HepG2 (cell line): ENCODE measurements around the gene MAGEB4. TPM values are rescaled to one million over a fixed set of nuclear protein-coding genes. Genes with fewer than 3 reads are reported as not detected.

Experiments used
- ATAC-seq: fragments of 200-7000 bp; cut with Tn5 transposase; 3 replicates; pipeline ENCODE4 v1.9.1; 2020; ENCODE audit warnings: mild to moderate bottlenecking, moderate library complexity
- BruUV-seq: library from RNA; stranded (reverse); fragments of 400-500 nt; replicated peaks from 2 replicates; lab custom pipeline; 2021; lab: Mats Ljungman, UMichigan
- CTCF ChIA-PET: fragments of 300-600 bp; formaldehyde crosslinking; extraction: SDS; loops from one replicate; lab custom pipeline; 2021; ENCODE audit warnings: low total read pairs, inconsistent platforms, low intra/inter-chr PET ratio; lab: Yijun Ruan, JAX
- POLR2A ChIA-PET: fragments of 350-600 bp; sonication (Branson Sonifier 250); formaldehyde crosslinking; loops from one replicate; lab custom pipeline; 2020; ENCODE audit warnings: antibody characterized with exemption, inconsistent platforms; lab: Yijun Ruan, JAX
- DNase-seq: peaks from one replicate; pipeline ENCODE4 v3.0.0-alpha.2; 2015; ENCODE audit warnings: low spot score
- FAIRE-seq: peaks from 3 replicates; lab custom pipeline; 2011; peaks lifted over from hg19 to GRCh38; lab: Jason Lieb, UNC
- H2AFZ ChIP-seq: one replicate; pipeline ENCODE4 v1.6.1; 2011; ENCODE audit warnings: low read length, inconsistent platforms
- H3K27ac ChIP-seq: fragments of 300-600 bp; 3 replicates; pipeline ENCODE4 v1.8.0; 2011; ENCODE audit warnings: mixed run types, mild to moderate bottlenecking, mixed read lengths, low read length, inconsistent platforms; ENCODE audit not compliant: insufficient read depth; ENCODE audit errors: extremely low read length
- H3K27me3 ChIP-seq, 2 experiments: fragments of 200-600 bp in 1 of 2; 2 replicates in 1 of 2; 3 replicates in 1 of 2; pipeline versions ENCODE4 v1.6.0 to v1.8.0; 2011; ENCODE audit warnings: low read length in 2 of 2, mild to moderate bottlenecking in 2 of 2, moderate library complexity in 2 of 2, inconsistent platforms in 1 of 2; ENCODE audit not compliant: insufficient read depth in 2 of 2, control insufficient read depth in 1 of 2
- H3K36me3 ChIP-seq, 2 experiments: fragments of 200-600 bp in 1 of 2; replicated peaks in 1 of 2; 2 replicates in 1 of 2; 3 replicates in 1 of 2; pipeline versions ENCODE4 v1.5.1 to v1.8.0; 2011; ENCODE audit warnings: low read length in 2 of 2, inconsistent platforms in 1 of 2; ENCODE audit not compliant: insufficient read depth in 2 of 2, control insufficient read depth in 1 of 2
- H3K4me1 ChIP-seq: 2 replicates; pipeline ENCODE4 v1.5.1; 2012; ENCODE audit warnings: low read length, inconsistent platforms; ENCODE audit not compliant: insufficient read depth
- H3K4me2 ChIP-seq: 2 replicates; pipeline ENCODE4 v1.6.0; 2011; ENCODE audit warnings: low read depth, low read length, inconsistent platforms
- H3K4me3 ChIP-seq, 3 experiments: fragments of 200-600 bp in 1 of 3; sonication (generic), shearing (Covaris generic) in 1 of 3; replicated peaks in 1 of 3; 2 replicates each; pipeline ENCODE4 v1.5.1; 2011 to 2016; ENCODE audit warnings: low read length in 3 of 3, inconsistent platforms in 2 of 3, low read depth in 2 of 3, mild to moderate bottlenecking in 2 of 3, control low read depth in 1 of 3, mixed read lengths in 1 of 3; ENCODE audit not compliant: insufficient read depth in 1 of 3
- H3K79me2 ChIP-seq: one replicate; pipeline ENCODE4 v1.6.1; 2011; ENCODE audit warnings: low read length, inconsistent platforms; ENCODE audit not compliant: insufficient read depth
- H3K9ac ChIP-seq: 2 replicates; pipeline ENCODE4 v1.6.0; 2011; ENCODE audit warnings: mild to moderate bottlenecking, low read depth, low read length, inconsistent platforms; ENCODE audit not compliant: insufficient read depth
- H3K9me3 ChIP-seq: 2 replicates; pipeline ENCODE4 v1.5.1; 2012; ENCODE audit warnings: mild to moderate bottlenecking, low read length
- H4K20me1 ChIP-seq: 2 replicates; pipeline ENCODE4 v1.6.0; 2011; ENCODE audit warnings: inconsistent platforms, mild to moderate bottlenecking, low read length, moderate library complexity; ENCODE audit not compliant: insufficient read depth
- AGO2 ChIP-seq: fragments of 200-400 bp; formaldehyde crosslinking; optimal IDR thresholded peaks from 2 replicates; pipeline ENCODE3; 2017; ENCODE audit warnings: mild to moderate bottlenecking, low read depth, low read length, moderate library complexity
- BHLHE40 ChIP-seq: IDR thresholded peaks from 2 replicates; pipeline ENCODE4 v1.6.1; 2011; ENCODE audit warnings: low read length, improper control_type of control experiment
- CBX2 ChIP-seq, 2 experiments: fragments of 200-600 bp in 1 of 2; sonication (generic); formaldehyde crosslinking in 1 of 2; IDR thresholded peaks; 2 replicates each; pipeline versions ENCODE4 v1.7.0 to v1.8.1; 2018 to 2022; ENCODE audit warnings: low read depth in 2 of 2, low read length in 1 of 2, mild to moderate bottlenecking in 1 of 2, missing genetic modification reagents in 1 of 2
- FLYWCH1 ChIP-seq: sonication (generic); formaldehyde crosslinking; IDR thresholded peaks from 2 replicates; pipeline ENCODE4 v1.8.1; 2023; ENCODE audit warnings: mild to moderate bottlenecking, missing genetic modification reagents
- FOXA1 ChIP-seq, 2 experiments: fragments of 450-650 bp in 1 of 2; sonication (generic) in 1 of 2; formaldehyde crosslinking in 1 of 2; IDR thresholded peaks; 2 replicates each; pipeline versions ENCODE4 v1.4.0 to v1.6.1; 2016 to 2020; ENCODE audit warnings: missing genetic modification reagents in 1 of 2
- GRHL1 ChIP-seq: sonication (generic); formaldehyde crosslinking; conservative IDR thresholded peaks from 2 replicates; pipeline ENCODE4 v1.8.0; 2022; ENCODE audit warnings: missing genetic modification reagents
- ISL2 ChIP-seq: sonication (generic); formaldehyde crosslinking; IDR thresholded peaks from 2 replicates; pipeline ENCODE4 v1.5.0; 2020; ENCODE audit warnings: missing genetic modification reagents
- MYC ChIP-seq: sonication (generic); formaldehyde crosslinking; IDR thresholded peaks from 2 replicates; pipeline ENCODE4 v1.9.0; 2021; ENCODE audit warnings: missing genetic modification reagents, borderline replicate concordance
- MYPOP ChIP-seq: sonication (generic); formaldehyde crosslinking; IDR thresholded peaks from 2 replicates; pipeline ENCODE4 v1.8.1; 2023; ENCODE audit warnings: mild to moderate bottlenecking, moderate library complexity, missing genetic modification reagents
- TBX3 ChIP-seq: fragments of 450-650 bp; IDR thresholded peaks from 2 replicates; pipeline ENCODE4 v1.6.1; 2017; ENCODE audit warnings: antibody characterized with exemption, mild to moderate bottlenecking, inconsistent platforms, borderline replicate concordance
- TFDP1 ChIP-seq: IDR thresholded peaks from 2 replicates; pipeline ENCODE4 v1.6.1; 2016; ENCODE audit warnings: missing compliant biosample characterization, missing genetic modification reagents, borderline replicate concordance
- THAP7 ChIP-seq: sonication (generic); formaldehyde crosslinking; IDR thresholded peaks from 2 replicates; pipeline ENCODE4 v1.8.1; 2023; ENCODE audit warnings: mild to moderate bottlenecking, missing genetic modification reagents
- ZBTB26 ChIP-seq: IDR thresholded peaks from 2 replicates; pipeline ENCODE4 v1.6.1; 2016; ENCODE audit warnings: missing compliant biosample characterization, missing genetic modification reagents, borderline replicate concordance
- ZNF33B ChIP-seq: sonication (generic); formaldehyde crosslinking; IDR thresholded peaks from 2 replicates; pipeline ENCODE4 v1.5.1; 2020; ENCODE audit warnings: mild to moderate bottlenecking, missing genetic modification reagents
- ZXDC ChIP-seq: sonication (generic); formaldehyde crosslinking; IDR thresholded peaks from 2 replicates; pipeline ENCODE4 v1.5.0; 2020; ENCODE audit warnings: mild to moderate bottlenecking, missing genetic modification reagents
- WGBS: methylation state at CpG from one replicate; pipeline ENCODE4 v1.1.6; 2017; ENCODE audit warnings: low lambda C conversion rate; 5-methylcytosine and 5-hydroxymethylcytosine counted together
- in situ Hi-C: cut with HindIII; loops from 2 replicates; pipeline ENCODE4 v1.10.0; 2017; ENCODE audit warnings: low pct_unique_long_range_greater_than_20kb; ENCODE audit not compliant: extremely low pct_ligation_motif_present
- intact Hi-C: fragments of 100-400 bp; cut with micrococcal nuclease; formaldehyde crosslinking; loops from one replicate; pipeline ENCODE4 v1.10.0; 2022; ENCODE audit not compliant: unreplicated experiment
- polyA plus RNA-seq, 8 experiments: library from polyadenylated mRNA; depleted of rRNA in 3 of 8; stranded (reverse) in 7 of 8; unstranded in 1 of 8; fragments of >200 nt; fragmentation: Illumina TruSeq in 4 of 8; extraction: Trizol in 4 of 8; gene quantifications; 2 replicates each; pipeline versions ENCODE4 v1.2.1 to v1.2.3, GENCODE V29; 2011 to 2016; ENCODE audit warnings: low read depth in 4 of 8, missing spikeins in 1 of 8, mixed read lengths in 1 of 8; ENCODE audit not compliant: insufficient read depth in 1 of 8
- total RNA-seq, 5 experiments: library from RNA; depleted of rRNA; stranded (reverse); fragments of >200 nt; fragmentation: Illumina TruSeq; extraction: Trizol; gene quantifications; 2 replicates each; pipeline ENCODE4 v1.2.3, GENCODE V29; 2016; ENCODE audit warnings: low read depth in 1 of 5

MAGEB4 gene
- total and polyA plus RNA-seq, 2 of the 13 experiments (the other 11 are each of a cell fraction or from before 2014, with no cell fraction given) = not detected

- Histone ChIP-seq H3K4me1 (no peaks in the 10 kb centered on the region), H4K20me1 (no peaks in the 10 kb centered on the region), H3K27ac (no peak overlapping the region), H3K9ac (no peak overlapping the region), H3K4me3 (no peak overlapping the region), H3K9me3 (no peaks in the 10 kb centered on the region), H3K36me3 (no peaks in the 10 kb centered on the region), H3K27me3 (0 out of 5 replicates have a peak, but pooled peaks cover 0 to 1% of the 10 kb centered on the region in 2 experiments), H2AFZ (no peak overlapping the region), H3K79me2 (no peaks in the 10 kb centered on the region), H3K4me2 (no peak overlapping the region)
- WGBS = 17% methylated on average over 1 of the region's 1 CpG
- no peak for FAIRE-seq
- BruUV-seq = no TSS peak
- in situ Hi-C loops = no loop called here
- intact Hi-C loops = no loop called here
- DNase-seq = no peak
- ChIA-PET POLR2A (no interaction called here), CTCF (no interaction called here)
- no peak for ATAC-seq
- TF ChIP-seq BHLHE40 = no peak
- TF ChIP-seq TBX3 = no peak
- TF ChIP-seq TFDP1 (CRISPR knock-in tag) = no peak
- TF ChIP-seq CBX2 (IDR thresholded peaks at IDR 0.05; ENCODE audit: low read depth, low read length) = no peak
- no peak for TF ChIP-seq CBX2 (CRISPR knock-in tag; IDR thresholded peaks at IDR 0.05; ENCODE audit: low read depth)
- TF ChIP-seq FLYWCH1 (CRISPR knock-in tag) = no peak
- no peak for TF ChIP-seq ISL2 (CRISPR knock-in tag)
- no peak for TF ChIP-seq FOXA1 (IDR thresholded peaks at IDR 0.05)
- TF ChIP-seq FOXA1 (CRISPR knock-in tag; IDR thresholded peaks at IDR 0.05) = no peak
- no peak for TF ChIP-seq THAP7 (CRISPR knock-in tag)
- no peak for TF ChIP-seq MYPOP (CRISPR knock-in tag)
- no peak for TF ChIP-seq ZXDC (CRISPR knock-in tag)
- no peak for TF ChIP-seq MYC (CRISPR knock-in tag)
- TF ChIP-seq ZNF33B (CRISPR knock-in tag) = no peak
- TF ChIP-seq GRHL1 (CRISPR knock-in tag) = no peak
- TF ChIP-seq ZBTB26 (CRISPR knock-in tag) = no peak
- TF ChIP-seq AGO2 = no peak
Observed at GRCh38 chrX:30217465-30217864, 24.3 kb upstream of the MAGEB4 start.
